ENCODE results near the gene FGD4.
"Not testable (repeated sequence)": the region's sequence is repeated elsewhere in the genome, so short reads cannot be mapped to it uniquely, and the experiment has no call there.

The FGD4 gene

DNA sequence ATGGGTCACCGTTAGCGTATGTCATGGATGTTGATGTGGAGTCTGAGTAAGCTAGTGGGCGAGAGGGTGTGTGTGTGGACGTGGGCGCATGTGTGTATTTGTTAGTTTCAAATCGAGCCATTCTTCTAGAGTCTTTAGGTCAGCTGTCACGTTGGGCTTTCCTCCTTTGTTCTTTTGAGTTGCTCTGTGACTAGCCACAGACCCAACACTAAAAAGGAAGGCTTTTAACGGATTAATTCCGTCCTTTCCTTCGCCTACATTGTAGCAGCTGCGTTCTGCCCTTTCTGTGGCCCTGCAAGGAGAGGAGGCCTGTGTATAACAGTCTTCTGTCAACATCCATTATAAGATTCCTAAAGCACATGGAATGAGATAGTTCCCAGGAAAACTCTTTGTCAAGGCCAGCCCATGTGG lies 162.6 kb downstream of the FGD4 start:
- DNase-seq (ENCODE audit: low read depth in 2 of 2), result no peak

DNA sequence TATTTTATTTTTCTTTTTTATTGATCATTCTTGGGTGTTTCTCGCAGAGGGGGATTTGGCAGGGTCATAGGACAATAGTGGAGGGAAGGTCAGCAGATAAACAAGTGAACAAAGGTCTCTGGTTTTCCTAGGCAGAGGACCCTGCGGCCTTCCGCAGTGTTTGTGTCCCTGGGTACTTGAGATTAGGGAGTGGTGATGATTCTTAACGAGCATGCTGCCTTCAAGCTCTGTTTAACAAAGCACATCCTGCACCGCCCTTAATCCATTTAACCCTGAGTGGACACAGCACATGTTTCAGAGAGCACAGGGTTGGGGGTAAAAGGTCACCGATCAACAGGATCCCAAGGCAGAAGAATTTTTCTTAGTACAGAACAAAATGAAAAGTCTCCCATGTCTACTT lies 163.1 kb downstream of the FGD4 start:
- not testable (repeated sequence) for DNase-seq (ENCODE audit: low read depth in 2 of 2)

DNA sequence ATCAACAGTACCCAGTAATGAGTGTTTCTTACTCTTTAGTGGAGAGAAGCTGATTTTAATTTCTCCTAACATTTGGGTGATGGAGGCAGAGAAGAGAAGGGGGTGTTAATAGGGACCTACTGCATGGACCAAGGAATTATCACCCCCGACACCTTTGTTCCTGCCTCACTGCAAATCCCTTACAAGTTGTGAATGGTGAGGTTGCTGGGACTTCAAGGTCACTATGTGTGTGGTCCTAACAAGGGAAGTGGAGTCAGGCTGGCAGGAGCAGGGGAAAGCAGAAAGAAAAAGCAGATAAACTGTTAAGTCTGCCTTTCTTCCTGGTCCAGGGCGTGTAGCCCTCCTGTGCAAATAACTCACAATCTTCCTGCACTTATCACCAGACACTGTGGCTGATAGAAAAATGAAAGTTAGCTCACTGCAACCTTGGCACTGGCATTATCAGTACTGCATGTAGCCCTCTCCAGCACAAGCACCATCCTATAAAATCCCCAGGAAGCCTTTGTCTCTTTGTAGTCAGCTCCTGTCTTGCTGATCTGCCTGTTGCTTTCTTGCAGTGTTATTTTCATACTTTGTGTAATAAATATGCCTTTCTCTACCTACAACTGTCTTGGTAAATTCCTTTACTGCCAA lies 167.4 kb downstream of the FGD4 start:
- DNase-seq (ENCODE audit: low read depth in 2 of 2), result no peak

DNA sequence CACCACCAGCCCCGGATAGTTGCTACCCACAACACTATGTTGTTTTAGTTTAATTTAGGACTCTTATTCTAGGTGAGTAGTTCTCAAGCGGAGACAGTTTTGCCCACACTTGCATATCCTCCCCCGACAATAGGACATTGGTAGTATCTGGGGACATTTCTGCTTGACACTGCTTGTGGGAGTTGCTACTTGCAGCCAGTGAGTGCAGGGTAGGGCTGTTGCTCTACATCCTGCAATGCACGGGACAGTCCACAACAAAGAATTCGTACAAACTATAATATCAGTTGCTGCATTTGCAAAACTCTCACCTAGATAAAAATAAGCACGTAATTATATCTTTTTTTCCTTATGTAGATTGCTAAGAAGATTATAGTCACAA lies 167.9 kb downstream of the FGD4 start:
- DNase-seq (ENCODE audit: low read depth in 2 of 2), result no peak

DNA sequence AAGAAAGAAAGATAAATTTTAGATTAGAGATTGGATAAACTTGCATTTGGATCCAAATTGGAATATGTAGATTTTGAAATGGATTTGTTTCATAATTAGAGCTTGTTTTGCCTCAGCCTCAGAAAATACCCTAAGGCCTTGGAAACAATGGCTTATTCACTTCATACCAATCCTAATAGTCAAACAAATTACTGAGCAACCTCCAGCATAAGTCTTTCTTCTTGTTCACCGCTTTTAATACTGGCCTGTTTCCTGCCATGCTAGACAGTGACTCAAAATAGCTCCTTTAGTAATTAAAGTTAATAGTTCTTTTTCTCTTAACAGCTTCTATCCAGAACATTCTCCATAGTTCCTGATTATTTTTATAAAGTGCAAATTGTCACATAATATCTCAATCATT lies 168.9 kb downstream of the FGD4 start:
- DNase-seq (ENCODE audit: low read depth in 2 of 2), result no peak

DNA sequence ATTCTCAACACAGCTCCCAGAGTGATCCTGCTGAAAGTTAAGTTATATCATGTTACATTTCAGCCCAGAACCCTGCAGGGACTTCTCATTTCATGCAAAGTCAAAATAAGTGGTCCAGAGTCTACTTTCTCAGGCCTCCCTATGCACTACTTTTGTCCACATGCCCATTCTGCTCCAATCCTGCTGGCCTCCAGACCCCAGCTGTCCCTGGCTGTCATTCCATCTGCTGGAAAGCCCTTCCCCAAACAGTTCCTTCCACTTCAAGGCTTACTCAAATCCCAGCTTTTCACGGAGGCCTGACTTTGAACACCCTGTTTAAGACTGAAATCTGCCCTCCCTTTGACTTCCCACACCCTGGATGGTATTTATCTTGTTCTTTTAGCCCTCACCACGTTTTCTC lies 169.9 kb downstream of the FGD4 start:
- DNase-seq (ENCODE audit: low read depth in 2 of 2), result no peak

DNA sequence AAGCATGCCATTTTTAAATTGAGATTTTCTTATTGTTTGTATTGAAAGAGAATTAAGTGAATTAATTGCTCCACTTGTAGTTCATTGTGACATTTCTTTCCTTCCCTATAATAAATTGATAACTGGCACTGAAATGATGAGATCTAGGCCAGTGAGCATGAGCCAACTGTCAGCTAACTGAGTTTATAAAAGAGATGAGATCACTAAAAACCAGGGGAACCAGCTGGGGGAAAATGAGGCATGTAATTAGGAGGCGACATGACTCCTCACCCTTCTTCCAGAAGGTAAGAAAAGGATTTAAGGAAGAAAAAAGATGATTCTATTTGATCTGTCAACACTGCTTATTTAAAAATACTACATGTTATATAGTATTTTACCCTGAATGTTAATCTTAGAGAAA lies 175.2 kb downstream of the FGD4 start:
- DNase-seq (ENCODE audit: low read depth in 2 of 2), result no peak

DNA sequence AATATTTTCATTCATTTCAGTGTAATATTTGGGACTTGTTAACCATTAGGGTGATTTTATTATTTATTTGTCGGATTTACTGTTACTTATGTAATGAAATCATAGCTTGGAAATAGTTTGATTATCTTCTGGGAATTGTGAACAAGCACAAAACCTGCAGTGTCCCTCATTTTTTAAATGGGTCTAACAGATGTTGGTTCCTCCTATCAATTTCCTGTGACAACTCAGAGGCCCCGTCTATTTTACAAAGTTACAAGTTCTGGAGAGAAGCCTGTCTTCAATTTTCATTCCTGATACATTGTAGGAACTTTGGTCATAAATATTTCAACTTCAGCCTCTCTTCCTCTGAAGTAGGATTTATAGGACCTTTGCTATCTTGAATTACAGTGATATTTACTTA lies 178.0 kb downstream of the FGD4 start:
- no peak for DNase-seq (ENCODE audit: low read depth in 2 of 2)

DNA sequence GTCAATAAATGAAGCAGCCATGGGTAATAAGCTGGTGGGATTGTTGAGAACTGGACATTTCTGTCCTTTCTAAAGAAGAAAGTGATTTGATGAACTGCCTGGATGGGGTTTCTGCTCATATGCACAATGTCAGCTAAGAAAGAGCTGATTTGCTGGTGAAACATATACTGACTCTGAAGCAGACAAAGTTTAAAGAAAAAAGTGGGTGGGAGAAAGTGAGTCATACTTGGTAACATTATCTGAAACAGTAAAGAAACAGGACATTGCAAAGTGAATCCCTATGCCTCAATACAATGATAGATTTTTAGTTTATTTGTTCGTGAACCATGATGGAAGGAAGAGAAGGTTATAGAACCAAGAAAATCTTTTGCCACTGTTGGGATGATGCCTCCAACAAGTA lies 184.2 kb downstream of the FGD4 start:
- DNase-seq (ENCODE audit: low read depth in 2 of 2), result no peak

DNA sequence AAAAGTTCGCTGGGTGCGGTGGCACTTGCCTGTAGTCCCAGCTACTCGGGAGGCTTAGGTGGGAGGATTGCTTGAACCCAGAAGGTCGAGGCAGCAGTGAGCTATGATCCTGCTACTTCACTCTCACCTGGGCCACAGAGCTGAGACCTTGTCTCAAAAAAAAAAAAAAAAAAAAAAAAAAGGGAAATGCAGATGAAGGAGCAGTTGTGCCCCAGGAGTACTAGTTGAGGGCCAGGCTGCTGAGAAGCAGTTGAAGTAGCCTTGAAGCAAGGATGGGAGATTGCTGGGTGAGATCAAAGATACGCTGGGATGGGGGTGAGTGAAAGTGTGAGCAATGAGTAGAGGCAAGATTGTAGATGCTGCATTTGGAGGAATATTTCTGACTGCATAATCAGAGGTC lies 186.3 kb downstream of the FGD4 start:
- DNase-seq (ENCODE audit: low read depth in 2 of 2), result no peak

DNA sequence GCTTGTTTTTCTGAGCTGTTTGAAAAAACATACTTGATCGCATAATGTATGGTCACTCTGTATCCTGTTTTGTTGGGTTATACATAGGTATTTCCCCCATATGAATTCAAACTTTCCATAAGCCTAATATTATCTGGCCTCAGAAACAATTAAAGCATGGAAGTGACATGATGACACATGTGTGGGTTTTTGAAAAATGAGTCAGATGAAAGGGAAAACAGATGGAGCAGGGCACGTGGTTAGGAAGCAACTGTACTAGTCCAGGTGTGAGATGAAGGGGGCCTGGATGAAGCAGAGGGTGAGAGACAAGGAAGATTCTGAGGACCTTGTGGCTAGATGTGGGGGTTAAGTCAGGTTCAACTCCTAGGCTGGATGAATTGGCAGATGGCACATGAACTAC lies 187.0 kb downstream of the FGD4 start:
- DNase-seq (ENCODE audit: low read depth in 2 of 2), result no peak

DNA sequence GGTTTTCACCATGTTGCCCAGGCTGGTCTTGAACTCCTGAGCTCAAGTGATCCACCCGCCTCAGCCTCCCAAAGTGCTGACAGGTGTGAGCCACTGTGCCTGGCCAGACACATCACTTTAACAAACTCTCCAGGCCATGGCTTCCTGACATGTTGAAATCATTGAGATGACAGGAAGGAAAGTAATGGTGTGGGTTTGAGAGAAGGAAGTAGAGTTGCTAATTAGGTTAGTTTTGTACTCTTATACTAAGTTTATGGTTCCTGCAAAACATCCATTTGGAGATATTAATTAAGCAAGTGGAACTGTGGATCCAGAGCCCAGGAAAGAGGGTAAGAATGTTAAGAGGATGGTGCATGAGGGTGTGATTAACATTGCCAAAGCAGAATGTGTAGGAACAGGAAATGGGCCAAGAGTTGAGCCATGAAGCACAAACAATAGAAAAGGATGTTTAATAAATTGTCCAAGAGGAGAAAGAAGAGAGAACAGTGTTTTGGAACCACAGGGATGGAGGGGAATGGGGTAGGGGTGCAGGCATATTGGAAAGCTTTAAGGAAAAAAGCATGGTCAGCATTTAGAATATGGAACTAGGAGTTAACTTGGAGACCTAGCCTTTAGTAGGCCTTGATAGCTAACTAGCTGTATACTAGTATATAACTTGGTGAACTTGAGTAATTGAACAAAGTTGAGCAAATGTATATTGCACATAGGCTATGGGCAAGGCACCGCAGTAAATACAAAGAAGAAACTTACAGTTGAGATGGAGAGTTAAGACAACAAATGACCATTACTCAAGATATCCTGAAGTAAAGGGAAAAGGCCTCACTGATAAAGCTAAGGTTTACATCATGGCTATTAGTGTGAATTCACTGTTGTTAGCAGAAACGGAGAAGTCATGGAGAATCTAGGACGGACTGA lies 188.5 kb downstream of the FGD4 start:
- DNase-seq (ENCODE audit: low read depth in 2 of 2), result no peak

DNA sequence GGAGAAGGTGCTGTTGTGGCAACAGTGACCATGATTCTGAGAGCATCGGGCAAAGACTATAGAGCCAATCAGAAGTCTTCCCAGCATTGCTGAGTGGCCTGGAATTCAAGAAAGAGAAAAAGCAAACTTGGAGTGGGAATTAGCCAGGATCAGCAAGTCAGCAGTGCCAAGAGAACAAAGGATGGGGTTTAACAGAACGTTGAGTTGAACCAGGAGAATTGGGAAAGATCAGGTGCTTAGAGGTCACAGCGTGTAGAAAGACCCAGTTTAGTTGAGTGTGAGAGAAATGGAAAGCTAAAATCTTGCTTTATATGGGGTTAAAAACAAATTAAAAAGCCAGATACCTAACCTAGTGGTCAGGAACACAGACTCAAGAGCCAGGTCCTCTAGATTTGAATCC lies 189.2 kb downstream of the FGD4 start:
- DNase-seq (ENCODE audit: low read depth in 2 of 2), result no peak

DNA sequence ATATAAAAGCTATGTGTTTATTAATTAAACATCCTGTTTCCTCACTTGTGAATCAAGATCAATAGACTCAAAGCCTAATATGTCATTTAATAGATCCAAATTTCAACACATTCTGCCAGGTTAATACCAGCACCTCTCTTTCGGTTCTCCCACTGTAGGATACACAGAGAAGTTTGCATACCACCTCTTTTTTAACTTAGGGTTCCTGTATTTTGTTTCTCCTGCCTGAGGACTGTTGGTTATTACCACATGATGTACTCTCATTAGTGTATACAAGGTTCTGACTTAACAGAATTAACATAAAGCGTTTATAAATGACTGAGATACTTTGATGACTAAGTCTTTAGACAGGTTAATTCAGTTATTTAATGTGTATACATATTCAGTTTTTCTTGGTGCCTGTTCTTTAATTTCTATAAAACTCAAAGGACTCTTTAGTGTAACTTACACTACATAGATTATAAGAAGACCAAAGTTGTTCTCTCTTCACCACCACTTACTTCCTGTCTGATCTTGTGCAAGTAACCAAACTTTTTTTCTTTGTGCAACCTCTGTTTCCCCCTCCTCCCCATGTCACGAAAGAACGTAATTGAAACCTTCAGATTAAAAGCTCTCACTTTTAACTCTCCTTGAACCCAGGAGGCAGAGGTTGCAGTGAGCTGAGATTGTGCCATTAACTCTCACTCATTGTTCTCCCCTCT lies 190.0 kb downstream of the FGD4 start:
- DNase-seq (ENCODE audit: low read depth in 2 of 2), result no peak

DNA sequence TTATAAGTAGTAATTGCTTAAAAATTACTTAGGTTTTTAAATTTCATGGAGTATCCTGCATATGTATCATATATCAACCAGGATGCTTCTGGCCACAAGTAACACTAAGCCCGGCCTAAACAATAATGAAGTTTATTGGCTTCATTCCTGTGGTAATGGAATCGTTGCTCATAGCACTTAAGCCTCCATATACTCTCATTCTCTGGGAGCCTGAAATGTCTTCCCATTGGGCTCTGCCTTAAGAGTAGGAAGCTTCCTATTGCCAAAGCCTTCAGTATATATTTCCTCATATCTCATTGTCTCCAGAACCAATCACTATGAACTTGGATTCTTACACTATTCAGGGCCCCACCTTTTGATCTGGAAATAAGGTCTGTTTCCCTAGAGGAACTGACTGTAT lies 195.9 kb downstream of the FGD4 start:
- no peak for DNase-seq (ENCODE audit: low read depth in 2 of 2)

DNA sequence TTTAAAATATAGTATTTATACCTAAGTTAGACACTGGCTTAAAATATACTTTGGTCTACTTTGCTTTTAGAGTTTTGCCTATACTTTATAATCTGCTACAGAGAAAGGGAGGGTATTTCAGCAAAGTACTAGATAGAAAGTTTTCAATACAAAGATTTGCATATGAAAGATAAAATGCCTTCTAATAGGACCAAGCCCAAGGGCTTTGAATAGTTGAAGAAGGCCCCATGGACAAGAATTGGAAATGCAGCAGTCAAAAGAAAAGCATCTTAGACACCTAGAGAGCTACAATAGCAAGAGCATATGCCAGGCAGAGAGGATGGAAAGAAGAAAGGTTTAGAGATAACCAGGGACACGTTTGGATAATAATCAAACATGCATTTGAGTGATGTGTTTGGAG lies 196.7 kb downstream of the FGD4 start:
- DNase-seq (ENCODE audit: low read depth in 2 of 2), result no peak

DNA sequence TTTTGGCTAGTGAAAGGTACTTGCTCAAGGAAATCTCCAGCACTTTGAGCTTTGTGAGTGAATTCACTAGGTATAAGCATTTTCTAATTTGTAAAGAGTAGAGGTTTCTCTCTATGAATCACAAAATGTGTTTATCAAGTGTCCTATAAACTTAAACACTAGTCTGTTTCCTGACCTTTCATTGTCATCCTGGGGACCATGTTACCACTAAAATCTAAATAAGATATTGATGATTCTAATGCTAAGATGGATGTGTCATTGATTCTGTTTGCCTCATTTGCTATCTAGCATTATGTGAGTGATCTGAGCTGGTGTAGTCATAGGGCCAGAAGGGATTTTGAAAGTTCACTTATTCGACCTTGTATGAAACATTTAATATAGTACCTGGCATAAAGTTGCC lies 199.3 kb downstream of the FGD4 start:
- DNase-seq (ENCODE audit: low read depth in 2 of 2), result no peak

DNA sequence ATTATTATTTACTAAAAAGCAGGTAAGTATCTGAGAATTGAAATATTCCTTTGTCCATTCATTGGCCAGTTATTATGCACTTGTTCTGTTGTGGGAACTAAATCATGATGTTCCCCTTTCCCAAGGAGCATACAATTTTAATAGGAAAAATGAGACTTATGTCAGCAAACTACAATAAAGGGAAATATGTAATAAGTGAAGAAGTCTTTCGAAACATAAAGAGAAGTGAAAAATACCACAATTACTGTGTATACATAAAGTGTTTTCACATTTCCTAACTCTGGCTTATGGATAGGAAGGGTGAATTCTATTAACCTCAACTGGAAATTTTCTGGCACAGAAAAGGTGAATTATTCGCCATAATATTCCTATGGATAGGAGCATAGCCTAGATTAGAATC lies 201.3 kb downstream of the FGD4 start:
- no peak for DNase-seq (ENCODE audit: low read depth in 2 of 2)

DNA sequence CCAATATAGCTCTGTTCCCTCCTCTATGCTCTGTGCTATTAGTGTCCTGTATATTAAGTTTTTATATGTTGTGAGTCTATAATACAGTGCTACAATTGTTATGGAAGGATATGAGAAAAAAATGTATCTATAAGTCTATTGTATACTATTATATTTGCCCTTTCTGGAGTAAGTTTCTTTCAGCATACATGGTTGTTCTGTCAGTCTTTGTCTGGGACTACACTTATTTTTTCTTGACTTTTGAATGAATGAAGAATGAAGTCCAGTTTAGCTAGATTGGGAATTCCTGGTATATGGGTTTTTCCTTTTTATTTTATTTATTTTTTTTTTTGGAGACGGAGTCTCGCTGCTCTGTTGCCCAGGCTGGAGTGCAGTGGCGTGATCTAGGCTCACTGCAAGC lies 203.7 kb downstream of the FGD4 start:
- DNase-seq (ENCODE audit: low read depth in 2 of 2), result no peak

DNA sequence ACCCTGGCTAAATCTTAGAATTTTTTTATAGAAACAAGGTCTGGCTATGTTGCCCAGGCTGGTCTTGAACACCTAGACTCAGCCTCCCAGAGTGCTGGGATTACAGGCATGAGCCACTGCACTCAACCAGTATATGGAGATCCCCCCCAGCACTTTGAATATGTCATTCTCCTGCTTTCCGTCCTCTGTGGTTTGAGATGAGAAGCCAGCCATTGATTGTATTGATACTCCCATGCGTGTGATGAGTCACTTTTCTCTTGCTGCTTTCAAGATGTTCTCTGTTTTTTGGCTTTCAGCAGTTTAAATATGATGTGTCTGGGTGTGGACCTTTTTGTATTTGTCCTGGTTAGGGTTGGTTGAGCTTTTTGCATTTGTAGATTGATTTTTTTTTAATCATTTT lies 204.5 kb downstream of the FGD4 start:
- DNase-seq (ENCODE audit: low read depth in 2 of 2), result peak in 1 of 2 donors; percentile 3

DNA sequence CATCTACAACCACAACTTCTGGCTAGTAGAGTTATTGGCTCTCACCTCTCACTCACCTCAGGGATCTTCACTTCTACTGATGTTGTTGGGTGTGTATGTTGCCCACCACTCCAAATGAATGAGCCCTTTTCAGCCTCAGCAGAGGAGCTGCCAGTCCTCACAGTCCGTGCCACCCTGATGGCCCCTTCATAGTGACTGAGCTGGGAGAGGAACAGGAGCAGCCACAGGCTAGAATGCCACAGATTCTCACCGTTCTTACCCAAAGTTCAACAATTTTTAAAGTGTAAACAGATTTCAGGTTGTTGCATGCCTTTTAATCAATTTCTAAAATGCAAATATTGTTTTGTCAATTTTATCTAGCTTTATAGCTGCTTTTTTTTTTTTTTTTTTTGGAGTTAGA lies 205.2 kb downstream of the FGD4 start:
- no peak for DNase-seq (ENCODE audit: low read depth in 2 of 2)

DNA sequence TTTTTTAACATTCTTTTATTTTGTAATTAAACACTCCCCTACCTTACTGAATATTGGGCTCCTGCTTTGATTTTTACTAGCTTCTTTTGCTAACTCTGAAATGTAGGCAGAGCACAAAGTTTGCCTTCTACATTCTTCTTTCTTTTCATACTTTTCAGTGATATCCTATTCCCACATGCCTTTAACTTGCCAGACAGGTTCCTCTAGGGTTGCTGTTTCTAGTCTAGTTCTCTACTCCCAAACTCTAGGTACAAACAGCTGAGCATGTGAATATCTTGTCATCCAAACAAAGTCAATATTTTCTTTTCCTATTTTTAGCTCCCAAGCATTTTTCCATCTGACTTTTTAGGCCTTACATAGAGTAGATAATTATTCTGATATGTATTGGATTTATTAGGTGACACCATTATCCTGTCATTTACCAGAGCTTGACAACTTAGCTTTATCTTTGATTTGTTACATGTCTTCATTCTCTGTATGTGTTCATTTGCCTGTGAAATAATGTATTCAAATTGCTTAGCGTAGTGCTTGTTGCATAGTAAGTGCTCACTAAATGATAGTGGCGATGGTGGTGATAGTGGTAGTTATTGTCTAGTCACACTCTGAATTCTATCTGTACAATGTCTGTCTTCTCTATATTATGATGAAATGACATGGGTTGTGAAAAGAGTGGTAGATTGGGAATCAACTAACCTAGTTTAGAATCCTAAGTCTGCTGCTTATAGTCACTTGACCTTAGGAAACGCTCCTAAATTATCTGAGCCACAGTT lies 206.2 kb downstream of the FGD4 start:
- no peak for DNase-seq (ENCODE audit: low read depth in 2 of 2)
